Measurements from ENCODE around the gene GPR42.
"Not testable (repeated sequence)": the region's sequence is repeated elsewhere in the genome, so short reads cannot be mapped to it uniquely, and the experiment has no call there.

The GPR42 gene

GRCh38 chr19:35397064-35397463 is 26.2 kb downstream of the GPR42 start:
- DNase-seq: no peak

- no peak for DNase-seq
These were observed 27.7 kb downstream of the GPR42 start for GRCh38 chr19:35398570-35398969.

- DNase-seq: no peak
These were observed 28.4 kb downstream of the GPR42 start for GRCh38 chr19:35399231-35399630.

- no peak for DNase-seq
These were observed 29.3 kb downstream of the GPR42 start for GRCh38 chr19:35399948-35400772.

- no peak for DNase-seq
These were observed 29.9 kb downstream of the GPR42 start for GRCh38 chr19:35400773-35401100.

- DNase-seq: not testable (repeated sequence)
These were observed 30.5 kb downstream of the GPR42 start for GRCh38 chr19:35401416-35401815.

- peak; percentile 86 for DNase-seq
These were observed 32.4 kb downstream of the GPR42 start for GRCh38 chr19:35403116-35403760.

GRCh38 chr19:35404879-35405622 is 34.2 kb downstream of the GPR42 start:
- peak; percentile 29 for DNase-seq

GRCh38 chr19:35407619-35408018 is 36.8 kb downstream of the GPR42 start:
- no peak for DNase-seq

GRCh38 chr19:35408284-35409171 is 37.7 kb downstream of the GPR42 start:
- DNase-seq: peak; percentile 80

GRCh38 chr19:35409191-35409590 is 38.3 kb downstream of the GPR42 start:
- peak; percentile 53 for DNase-seq

GRCh38 chr19:35410487-35410886 is 39.6 kb downstream of the GPR42 start:
- no peak for DNase-seq

GRCh38 chr19:35414442-35414841 is 43.6 kb downstream of the GPR42 start:
- DNase-seq: no peak

GRCh38 chr19:35416331-35416730 is 45.5 kb downstream of the GPR42 start:
- DNase-seq: no peak

GRCh38 chr19:35417278-35417677 is 46.4 kb downstream of the GPR42 start:
- DNase-seq: no peak

- no peak for DNase-seq
These were observed 47.1 kb downstream of the GPR42 start for GRCh38 chr19:35417713-35418534.

GRCh38 chr19:35419046-35419445 is 48.2 kb downstream of the GPR42 start:
- peak; percentile 49 for DNase-seq

GRCh38 chr19:35419805-35420204 is 48.9 kb downstream of the GPR42 start:
- no peak for DNase-seq

- no peak for DNase-seq
These were observed 50.5 kb downstream of the GPR42 start for GRCh38 chr19:35421362-35421761.
